Measurements from ENCODE around the gene GPR152. TPM values are rescaled to one million over a fixed set of nuclear protein-coding genes. Genes with fewer than 3 reads are reported as not detected.

The GPR152 gene
- total RNA-seq, 1 experiment from 2014 or later = not detected

GRCh38 chr11:67470337-67471002 is 17.9 kb upstream of the GPR152 start:
- Mint-ChIP-seq H3K9me3 (no peaks in the 10 kb centered on the region), H3K27ac (no peak overlapping the region), H3K36me3 (ENCODE audit: insufficient read depth in 1 of 3, low read depth in 3 of 3) (peaks cover 0 to under 1% (median 0%) of the 10 kb centered on the region in 3 experiments; a peak in 2 of 7 replicates), H3K4me3 (no peak overlapping the region), H3K4me1 (peaks cover 13 to 17% of the 10 kb centered on the region in 2 experiments), H3K27me3 (ENCODE audit: low read depth) (peaks cover 9% of the 10 kb centered on the region)
- Histone ChIP-seq H2BK12ac (ENCODE audit: insufficient read length, low read depth, low read length) (no peak overlapping the region), H3K4ac (ENCODE audit: low read depth, low read length) (no peak overlapping the region), H2BK15ac (ENCODE audit: low read depth, low read length) (no peak overlapping the region), H3T11ph (ENCODE audit: low read length) (no peak overlapping the region), H3K9me3 (ENCODE audit: control insufficient read depth, low read depth, low read length) (no peaks in the 10 kb centered on the region), H2BK20ac (ENCODE audit: low read depth, low read length, poor library complexity, severe bottlenecking) (no peak overlapping the region), H4K8ac (replicated peaks; ENCODE audit: insufficient read length, low read depth, low read length) (no peak overlapping the region), H3K14ac (ENCODE audit: insufficient read depth, low read length) (no peak overlapping the region), H3K79me2 (ENCODE audit: insufficient read depth, low read length) (no peaks in the 10 kb centered on the region), H3K18ac (ENCODE audit: insufficient read length, low read depth, low read length) (no peak overlapping the region), H3K9ac (ENCODE audit: extremely low read depth, insufficient read length, low read length) (no peak overlapping the region), H3K23me2 (ENCODE audit: insufficient read length, low read depth, low read length, poor library complexity, severe bottlenecking) (peaks cover 5% of the 10 kb centered on the region), H3K27me3 (ENCODE audit: insufficient read depth, low read length) (peaks cover 3% of the 10 kb centered on the region; the same call in 1 of the 2 replicates), H4K20me1 (ENCODE audit: control insufficient read depth, insufficient read depth, insufficient read length) (no peaks in the 10 kb centered on the region), H2BK5ac (ENCODE audit: insufficient read length, low read length) (no peak overlapping the region), H4K91ac (ENCODE audit: insufficient read length, low read depth, low read length) (no peak overlapping the region), H4K5ac (ENCODE audit: insufficient read length, low read depth, low read length) (no peak overlapping the region), H3K56ac (ENCODE audit: insufficient read length, low read depth, low read length) (no peak overlapping the region), H2AK5ac (ENCODE audit: insufficient read length, low read length) (no peak overlapping the region), H3K4me1 (ENCODE audit: insufficient read depth, low read length) (no peaks in the 10 kb centered on the region; the same call in 1 of the 2 replicates), H2AFZ (ENCODE audit: low read length) (no peak overlapping the region), H3K23ac (ENCODE audit: insufficient read length, low read depth, low read length) (no peak overlapping the region), H2BK120ac (ENCODE audit: low read depth, low read length, poor library complexity, severe bottlenecking) (no peak overlapping the region), H3K79me1 (ENCODE audit: insufficient read depth, low read depth, low read length, poor library complexity, severe bottlenecking) (no peaks in the 10 kb centered on the region), H3K4me2 (ENCODE audit: insufficient read depth, insufficient read length, low read length) (no peak overlapping the region), H3K27ac (ENCODE audit: insufficient read length, low read depth, low read length) (no peak overlapping the region)
- no CpG with 5 or more reads among the region's 8 CpGs for WGBS (ENCODE audit: extremely low coverage, insufficient read length, low lambda C conversion rate)
- TF ChIP-seq CTCF (conservative IDR thresholded peaks at IDR 0.05) = no peak
- no peak for DNase-seq
